Naive thymus-derived CD8-positive, alpha-beta T cell (primary cell): ENCODE results near the gene SNAP91. TPM values are rescaled to one million over a fixed set of nuclear protein-coding genes. Genes with fewer than 3 reads are reported as not detected.

Source experiments
- ATAC-seq, 2 donors: fragments of 150-1000 bp; cut with Tn5 transposase in 1 of 2; sonication (Bioruptor Pico), chemical (Tn5 transposase) in 1 of 2; 1 replicate in 1 of 2; 2 replicates in 1 of 2; pipeline ENCODE4 v1.10.0; 2021; ENCODE audit warnings: mild to moderate bottlenecking in 2 of 2, moderate library complexity in 2 of 2
- POLR2A ChIA-PET: fragments of 350-600 bp; sonication (Branson Sonifier 250); formaldehyde crosslinking; loops from one replicate; lab custom pipeline; 2021; ENCODE audit warnings: antibody characterized with exemption; lab: Charles Lee
- DNase-seq, 10 donors: peaks; one replicate each; pipeline versions ENCODE4 v3.0.0 to v3.0.0-alpha.2; 2020 to 2022
- H3K27ac Mint-ChIP-seq, 10 donors: one replicate each; pipeline ENCODE4 v1.8.0; 2020 to 2022; ENCODE audit warnings: mild to moderate bottlenecking in 10 of 10, mixed read lengths in 10 of 10, moderate library complexity in 4 of 10, inconsistent platforms in 1 of 10
- H3K27me3 Mint-ChIP-seq, 5 donors: one replicate each; pipeline ENCODE4 v1.8.0; 2021 to 2022; ENCODE audit warnings: mixed read lengths in 5 of 5
- H3K36me3 Mint-ChIP-seq, 3 donors: one replicate each; pipeline ENCODE4 v1.8.0; 2020 to 2022; ENCODE audit warnings: mixed read lengths in 3 of 3, mild to moderate bottlenecking in 2 of 3, inconsistent platforms in 1 of 3
- H3K4me1 Mint-ChIP-seq, 4 donors: one replicate each; pipeline ENCODE4 v1.8.0; 2021 to 2022; ENCODE audit warnings: mixed read lengths in 4 of 4
- H3K4me3 Mint-ChIP-seq, 10 donors: one replicate each; pipeline ENCODE4 v1.8.0; 2020 to 2022; ENCODE audit warnings: mild to moderate bottlenecking in 10 of 10, mixed read lengths in 10 of 10, moderate library complexity in 6 of 10, inconsistent platforms in 1 of 10
- H3K9me3 Mint-ChIP-seq, 9 donors: one replicate each; pipeline ENCODE4 v1.8.0; 2020 to 2022; ENCODE audit warnings: mixed read lengths in 9 of 9, mild to moderate bottlenecking in 3 of 9, inconsistent platforms in 1 of 9, moderate library complexity in 1 of 9
- polyA plus RNA-seq, 3 donors: library from polyadenylated mRNA; unstranded; fragments of 300-500 nt; fragmentation: Illumina TruSeq; gene quantifications; one replicate each; pipeline ENCODE4 v1.2.3, GENCODE V29; 2021
- total RNA-seq, 8 experiments: library from RNA in 2 of 8; stranded (reverse) in 2 of 8; gene quantifications; one replicate each; pipeline ENCODE4 v1.2.3 and lab custom pipeline; 2021 to 2026

Gene SNAP91
- total and polyA plus RNA-seq, 5 experiments from 2014 or later: not detected

- Mint-ChIP-seq H3K4me3 (no peak overlapping the region), H3K27ac (no peak overlapping the region), H3K36me3 (no peaks in the 10 kb centered on the region), H3K9me3 (no peaks in the 10 kb centered on the region), H3K27me3 (peaks cover 0 to 10% (median 4%) of the 10 kb centered on the region in 5 donors), H3K4me1 (no peaks in the 10 kb centered on the region)
- ATAC-seq: no peak
- POLR2A ChIA-PET: no interaction called here
- no peak for DNase-seq
Measured at GRCh38 chr6:83609248-83609647, 99.7 kb downstream of the SNAP91 start.

- ATAC-seq (no peak), DNase-seq (no peak)
- POLR2A ChIA-PET: no interaction called here
- Mint-ChIP-seq H3K27me3 (peaks cover 0 to 10% (median 0%) of the 10 kb centered on the region in 5 donors), H3K9me3 (no peaks in the 10 kb centered on the region), H3K4me3 (no peak overlapping the region), H3K36me3 (no peaks in the 10 kb centered on the region), H3K27ac (no peak overlapping the region), H3K4me1 (no peaks in the 10 kb centered on the region)
Measured at GRCh38 chr6:83605517-83605916, 103.4 kb downstream of the SNAP91 start.

- peaks cover 0 to 6% (median 0%) of the 10 kb centered on the region in 5 donors for H3K27me3 Mint-ChIP-seq
Measured at GRCh38 chr6:83603551-83603950, 105.3 kb downstream of the SNAP91 start.

GRCh38 chr6:83601119-83601518 is 107.8 kb downstream of the SNAP91 start:
- no peak overlapping the region for H3K27ac Mint-ChIP-seq
- no peaks in the 10 kb centered on the region for H3K27me3 Mint-ChIP-seq
- ATAC-seq (no peak), DNase-seq (no peak)
- H3K36me3 Mint-ChIP-seq: no peaks in the 10 kb centered on the region
- H3K4me1 Mint-ChIP-seq: no peaks in the 10 kb centered on the region
- POLR2A ChIA-PET: no interaction called here
- H3K4me3 Mint-ChIP-seq: no peak overlapping the region
- H3K9me3 Mint-ChIP-seq: no peaks in the 10 kb centered on the region

More at GRCh38 chr6:83603551-83603950, 105.3 kb downstream of the SNAP91 start:
- DNase-seq: no peak
- no peaks in the 10 kb centered on the region for H3K36me3 Mint-ChIP-seq
- H3K27ac Mint-ChIP-seq: no peak overlapping the region
- H3K9me3 Mint-ChIP-seq: no peaks in the 10 kb centered on the region
- no peak for ATAC-seq
- no peak overlapping the region for H3K4me3 Mint-ChIP-seq
- H3K4me1 Mint-ChIP-seq: no peaks in the 10 kb centered on the region
- POLR2A ChIA-PET: no interaction called here

GRCh38 chr6:83600459-83600858 is 108.4 kb downstream of the SNAP91 start:
- Mint-ChIP-seq H3K27ac (no peak overlapping the region), H3K36me3 (no peaks in the 10 kb centered on the region), H3K4me1 (no peaks in the 10 kb centered on the region), H3K27me3 (no peaks in the 10 kb centered on the region), H3K9me3 (no peaks in the 10 kb centered on the region), H3K4me3 (no peak overlapping the region)
- POLR2A ChIA-PET: no interaction called here
- DNase-seq (no peak), ATAC-seq (no peak)

- peaks cover 0 to 6% (median 0%) of the 10 kb centered on the region in 5 donors for H3K27me3 Mint-ChIP-seq
- H3K27ac Mint-ChIP-seq: peak overlapping the region in 1 of 10 donors; percentile 6
Measured at GRCh38 chr6:83597511-83597910, 111.4 kb downstream of the SNAP91 start.

GRCh38 chr6:83597051-83597450 is 111.8 kb downstream of the SNAP91 start:
- Mint-ChIP-seq H3K36me3 (no peaks in the 10 kb centered on the region), H3K27ac (no peak overlapping the region), H3K4me3 (no peak overlapping the region), H3K9me3 (no peaks in the 10 kb centered on the region), H3K4me1 (peaks cover 0 to 5% (median 0%) of the 10 kb centered on the region in 4 donors), H3K27me3 (peaks cover 0 to 6% (median 0%) of the 10 kb centered on the region in 5 donors)
- POLR2A ChIA-PET: no interaction called here
- ATAC-seq: no peak
- no peak for DNase-seq

More at GRCh38 chr6:83597511-83597910, 111.4 kb downstream of the SNAP91 start:
- Mint-ChIP-seq H3K4me1 (peaks cover 0 to 5% (median 0%) of the 10 kb centered on the region in 4 donors), H3K36me3 (no peaks in the 10 kb centered on the region), H3K4me3 (peak overlapping the region in 1 of 10 donors; percentile 35), H3K9me3 (no peaks in the 10 kb centered on the region)
- DNase-seq: no peak
- no peak for ATAC-seq
- POLR2A ChIA-PET: no interaction called here

GRCh38 chr6:83594941-83595340 is 114.0 kb downstream of the SNAP91 start:
- Mint-ChIP-seq H3K27ac (no peak overlapping the region), H3K27me3 (peaks cover 0 to 6% (median 0%) of the 10 kb centered on the region in 5 donors), H3K4me1 (peaks cover 0 to 5% (median 0%) of the 10 kb centered on the region in 4 donors), H3K4me3 (no peak overlapping the region), H3K9me3 (no peaks in the 10 kb centered on the region), H3K36me3 (no peaks in the 10 kb centered on the region)
- DNase-seq (no peak), ATAC-seq (no peak)
- POLR2A ChIA-PET: no interaction called here

GRCh38 chr6:83593395-83593785 is 115.5 kb downstream of the SNAP91 start:
- Mint-ChIP-seq H3K4me1 (peaks cover 0 to 5% (median 0%) of the 10 kb centered on the region in 4 donors), H3K27me3 (peaks cover 0 to 10% (median 2%) of the 10 kb centered on the region in 5 donors)
- POLR2A ChIA-PET: no interaction called here

GRCh38 chr6:83592770-83593394 is 116.0 kb downstream of the SNAP91 start:
- no peak overlapping the region for H3K27ac Mint-ChIP-seq
- no peak for ATAC-seq
- no peaks in the 10 kb centered on the region for H3K36me3 Mint-ChIP-seq
- POLR2A ChIA-PET: no interaction called here
- H3K4me1 Mint-ChIP-seq: peaks cover 0 to 5% (median 0%) of the 10 kb centered on the region in 4 donors
- H3K9me3 Mint-ChIP-seq: no peaks in the 10 kb centered on the region
- H3K4me3 Mint-ChIP-seq: no peak overlapping the region
- peaks cover 0 to 10% (median 2%) of the 10 kb centered on the region in 5 donors for H3K27me3 Mint-ChIP-seq
- DNase-seq: no peak

More at GRCh38 chr6:83593395-83593785, 115.5 kb downstream of the SNAP91 start:
- Mint-ChIP-seq H3K27ac (no peak overlapping the region), H3K9me3 (no peaks in the 10 kb centered on the region), H3K4me3 (no peak overlapping the region), H3K36me3 (no peaks in the 10 kb centered on the region)
- DNase-seq: no peak
- ATAC-seq: no peak

GRCh38 chr6:83590416-83590815 is 118.5 kb downstream of the SNAP91 start:
- POLR2A ChIA-PET: no interaction called here
- no peak for ATAC-seq
- Mint-ChIP-seq H3K27ac (no peak overlapping the region), H3K4me1 (peaks cover 0 to 5% (median 0%) of the 10 kb centered on the region in 4 donors), H3K36me3 (no peaks in the 10 kb centered on the region), H3K9me3 (no peaks in the 10 kb centered on the region), H3K4me3 (no peak overlapping the region), H3K27me3 (peaks cover 0 to 10% (median 2%) of the 10 kb centered on the region in 5 donors)
- no peak for DNase-seq

- Mint-ChIP-seq H3K9me3 (no peaks in the 10 kb centered on the region), H3K4me1 (peaks cover 0 to 5% (median 0%) of the 10 kb centered on the region in 4 donors), H3K27me3 (peaks cover 0 to 10% (median 2%) of the 10 kb centered on the region in 5 donors), H3K27ac (no peak overlapping the region), H3K36me3 (no peaks in the 10 kb centered on the region), H3K4me3 (no peak overlapping the region)
- DNase-seq: no peak
- no peak for ATAC-seq
- POLR2A ChIA-PET: no interaction called here
Measured at GRCh38 chr6:83589076-83589475, 119.8 kb downstream of the SNAP91 start.

GRCh38 chr6:83578057-83578456 is 130.8 kb downstream of the SNAP91 start:
- H3K4me3 Mint-ChIP-seq: no peak overlapping the region
- H3K27me3 Mint-ChIP-seq: peaks cover 0 to 11% (median 5%) of the 10 kb centered on the region in 5 donors
- no peaks in the 10 kb centered on the region for H3K36me3 Mint-ChIP-seq
- DNase-seq (no peak), ATAC-seq (no peak)
- no peaks in the 10 kb centered on the region for H3K9me3 Mint-ChIP-seq
- POLR2A ChIA-PET: no interaction called here
- no peak overlapping the region for H3K27ac Mint-ChIP-seq
- H3K4me1 Mint-ChIP-seq: no peaks in the 10 kb centered on the region

GRCh38 chr6:83574783-83575182 is 134.1 kb downstream of the SNAP91 start:
- Mint-ChIP-seq H3K36me3 (no peaks in the 10 kb centered on the region), H3K4me1 (no peaks in the 10 kb centered on the region), H3K4me3 (no peak overlapping the region), H3K27ac (no peak overlapping the region), H3K9me3 (peaks cover 0 to 11% (median 0%) of the 10 kb centered on the region in 9 donors), H3K27me3 (peaks cover 0 to 15% (median 4%) of the 10 kb centered on the region in 5 donors)
- POLR2A ChIA-PET: no interaction called here
- no peak for ATAC-seq
- DNase-seq: no peak
